Loucy (cell line): ENCODE results near the gene DDX31.

Source experiments
- H2AFZ ChIP-seq: fragments of 200-600 bp; sonication (generic); 2 replicates; pipeline ENCODE4 v1.6.0; 2016; ENCODE audit warnings: antibody characterized with exemption, mild to moderate bottlenecking, low read length, moderate library complexity
- H3F3A ChIP-seq: fragments of 200-600 bp; 2 replicates; pipeline ENCODE4 v1.6.0; 2016; ENCODE audit warnings: antibody characterized with exemption, low read depth, mild to moderate bottlenecking
- H3K27me3 ChIP-seq: fragments of 200-600 bp; sonication (generic); 2 replicates; pipeline ENCODE4 v1.6.1; 2014; ENCODE audit warnings: low read length, mild to moderate bottlenecking; ENCODE audit not compliant: insufficient read depth, poor library complexity, severe bottlenecking
- H3K36me3 ChIP-seq: fragments of 200-600 bp; sonication (generic); 2 replicates; pipeline ENCODE4 v1.6.1; 2016; ENCODE audit warnings: low read length; ENCODE audit not compliant: insufficient read depth
- H3K4me1 ChIP-seq: fragments of 200-600 bp; sonication (generic); 2 replicates; pipeline ENCODE4 v1.5.1; 2014; ENCODE audit warnings: low read length, mild to moderate bottlenecking; ENCODE audit not compliant: insufficient read depth, poor library complexity, severe bottlenecking
- H3K4me2 ChIP-seq: fragments of 200-600 bp; sonication (generic); 2 replicates; pipeline ENCODE4 v1.6.0; 2014; ENCODE audit warnings: antibody characterized with exemption, low read length, low read depth, mild to moderate bottlenecking; ENCODE audit not compliant: poor library complexity, severe bottlenecking
- H3K4me3 ChIP-seq: fragments of 200-600 bp; sonication (generic); 2 replicates; pipeline ENCODE4 v1.5.1; 2014; ENCODE audit warnings: low read length, mild to moderate bottlenecking, mixed read lengths; ENCODE audit not compliant: poor library complexity, severe bottlenecking
- H3K79me2 ChIP-seq: fragments of 200-600 bp; sonication (generic); 2 replicates; pipeline ENCODE4 v1.6.1; 2014; ENCODE audit warnings: low read length; ENCODE audit not compliant: insufficient read depth
- H3K9ac ChIP-seq: fragments of 200-600 bp; sonication (generic); 2 replicates; pipeline ENCODE4 v1.6.0; 2014; ENCODE audit warnings: mild to moderate bottlenecking, low read depth, low read length, moderate library complexity; ENCODE audit not compliant: poor library complexity, severe bottlenecking
- H3K9me2 ChIP-seq: fragments of 200-600 bp; sonication (generic); replicated peaks from 2 replicates; pipeline ENCODE4 v1.6.1; 2016; ENCODE audit warnings: low read depth, low read length, mixed read lengths
- H3K9me3 ChIP-seq: fragments of 200-600 bp; sonication (generic); 2 replicates; pipeline ENCODE4 v1.6.1; 2014; ENCODE audit warnings: mild to moderate bottlenecking, antibody characterized with exemption, low read length, low read depth; ENCODE audit not compliant: insufficient read depth
- H4K20me1 ChIP-seq: fragments of 200-600 bp; sonication (generic); 2 replicates; pipeline ENCODE4 v1.6.0; 2014; ENCODE audit warnings: antibody characterized with exemption, low read length, mild to moderate bottlenecking; ENCODE audit not compliant: insufficient read depth, poor library complexity, severe bottlenecking
- EZH2phosphoT487 ChIP-seq: fragments of 200-600 bp; IDR thresholded peaks from 2 replicates; pipeline ENCODE4 v1.6.1; 2018; ENCODE audit warnings: antibody characterized with exemption, mild to moderate bottlenecking, moderate library complexity, borderline replicate concordance
- TF ChIP-seq, protein P1 (sequence below): fragments of 200-600 bp; sonication (generic); conservative IDR thresholded peaks from 2 replicates; pipeline ENCODE4 v1.5.1; 2014; ENCODE audit warnings: mild to moderate bottlenecking, antibody characterized with exemption, low read length

DDX31 gene

DNA sequence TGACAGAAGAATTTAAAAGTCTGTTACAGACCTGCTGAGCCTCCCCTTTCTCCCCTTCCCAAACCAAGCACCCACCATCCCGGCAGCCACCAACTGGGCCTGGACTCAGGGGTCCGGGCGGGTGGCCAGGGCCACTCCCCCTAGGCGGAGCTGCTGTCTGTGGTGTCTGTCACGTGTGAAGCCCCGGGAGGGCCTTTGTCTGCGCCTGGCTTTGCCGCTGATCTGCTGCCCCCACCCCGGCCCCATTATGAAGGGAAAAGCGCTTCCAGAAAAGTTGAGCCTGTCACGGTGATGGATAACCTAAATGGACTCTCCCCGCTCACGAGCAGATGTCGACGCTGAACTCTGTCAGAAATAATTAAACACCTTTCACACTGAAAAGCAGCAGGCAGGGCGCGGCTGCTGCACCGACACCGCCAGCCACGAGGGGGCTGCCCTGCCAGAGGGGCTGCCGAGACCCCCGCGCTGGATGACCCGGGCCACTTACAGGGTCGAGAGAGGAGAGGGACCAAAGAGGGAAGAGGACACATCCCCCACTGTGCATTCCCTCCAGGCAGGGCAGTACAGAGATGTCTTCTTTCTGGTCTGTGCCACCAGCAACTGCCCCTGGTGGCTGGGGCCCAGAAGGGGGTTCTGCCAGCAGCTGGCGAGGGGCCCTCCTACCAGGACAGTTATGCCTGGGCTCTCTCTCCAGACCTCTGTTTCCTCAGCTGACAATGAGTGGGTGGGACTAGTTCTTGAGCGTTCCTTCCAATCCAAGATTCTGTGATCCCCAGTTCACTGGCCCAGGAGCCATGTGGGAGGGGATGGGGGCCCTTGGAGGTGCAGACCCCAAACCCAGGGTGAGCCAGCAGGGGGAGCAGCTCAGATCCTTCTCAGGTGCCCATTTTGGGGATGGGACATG lies 123.4 kb downstream of the DDX31 start:
- peaks cover 7% of the 10 kb centered on the region for H3K4me1 ChIP-seq
- peak overlapping the region; percentile 58 for H3K9ac ChIP-seq
- no peaks in the 10 kb centered on the region for H3K9me3 ChIP-seq
- TF ChIP-seq, protein P1, sequence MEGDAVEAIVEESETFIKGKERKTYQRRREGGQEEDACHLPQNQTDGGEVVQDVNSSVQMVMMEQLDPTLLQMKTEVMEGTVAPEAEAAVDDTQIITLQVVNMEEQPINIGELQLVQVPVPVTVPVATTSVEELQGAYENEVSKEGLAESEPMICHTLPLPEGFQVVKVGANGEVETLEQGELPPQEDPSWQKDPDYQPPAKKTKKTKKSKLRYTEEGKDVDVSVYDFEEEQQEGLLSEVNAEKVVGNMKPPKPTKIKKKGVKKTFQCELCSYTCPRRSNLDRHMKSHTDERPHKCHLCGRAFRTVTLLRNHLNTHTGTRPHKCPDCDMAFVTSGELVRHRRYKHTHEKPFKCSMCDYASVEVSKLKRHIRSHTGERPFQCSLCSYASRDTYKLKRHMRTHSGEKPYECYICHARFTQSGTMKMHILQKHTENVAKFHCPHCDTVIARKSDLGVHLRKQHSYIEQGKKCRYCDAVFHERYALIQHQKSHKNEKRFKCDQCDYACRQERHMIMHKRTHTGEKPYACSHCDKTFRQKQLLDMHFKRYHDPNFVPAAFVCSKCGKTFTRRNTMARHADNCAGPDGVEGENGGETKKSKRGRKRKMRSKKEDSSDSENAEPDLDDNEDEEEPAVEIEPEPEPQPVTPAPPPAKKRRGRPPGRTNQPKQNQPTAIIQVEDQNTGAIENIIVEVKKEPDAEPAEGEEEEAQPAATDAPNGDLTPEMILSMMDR, result peak; percentile 93
- TF ChIP-seq EZH2phosphoT487, result no peak
- no peaks in the 10 kb centered on the region for H3K9me2 ChIP-seq
- peak overlapping the region; percentile 94 for H2AFZ ChIP-seq
- no peaks in the 10 kb centered on the region for H3K27me3 ChIP-seq
- no peaks in the 10 kb centered on the region for H3F3A ChIP-seq
- H3K79me2 ChIP-seq, result no peaks in the 10 kb centered on the region
- no peaks in the 10 kb centered on the region for H4K20me1 ChIP-seq
- peak overlapping the region; percentile 70 for H3K4me3 ChIP-seq
- H3K4me2 ChIP-seq, result peak overlapping the region; percentile 88
- H3K36me3 ChIP-seq, result no peaks in the 10 kb centered on the region

DNA sequence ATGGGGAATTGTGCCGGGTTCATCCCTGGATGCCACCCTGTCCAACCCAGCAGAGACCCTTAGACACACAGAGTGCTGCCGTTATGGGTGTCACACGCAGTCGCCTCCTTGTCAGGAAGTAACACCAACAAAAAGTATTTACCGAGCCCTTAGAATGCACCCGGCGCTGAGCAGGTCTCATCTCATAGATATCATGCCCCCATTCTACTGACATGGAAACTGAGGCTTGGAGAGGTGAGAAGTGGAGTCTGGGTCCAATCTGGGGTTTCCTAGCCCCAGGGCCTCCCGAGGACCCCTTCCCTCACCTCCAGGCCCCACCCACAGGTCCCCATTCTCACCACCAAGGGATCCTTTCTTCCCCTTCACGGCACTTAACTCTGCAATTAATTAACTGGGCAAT lies 124.2 kb downstream of the DDX31 start:
- Histone ChIP-seq H3K4me1 (peaks cover 7% of the 10 kb centered on the region), H3F3A (no peaks in the 10 kb centered on the region), H3K4me3 (no peak overlapping the region), H4K20me1 (no peaks in the 10 kb centered on the region), H3K9ac (no peak overlapping the region), H3K36me3 (no peaks in the 10 kb centered on the region), H3K27me3 (no peaks in the 10 kb centered on the region), H3K9me2 (no peaks in the 10 kb centered on the region), H2AFZ (peak overlapping the region; percentile 94; the same call in 1 of the 2 replicates), H3K79me2 (no peaks in the 10 kb centered on the region), H3K9me3 (no peaks in the 10 kb centered on the region), H3K4me2 (peak overlapping the region; percentile 88)
- TF ChIP-seq, protein P1, result no peak
- no peak for TF ChIP-seq EZH2phosphoT487

DNA sequence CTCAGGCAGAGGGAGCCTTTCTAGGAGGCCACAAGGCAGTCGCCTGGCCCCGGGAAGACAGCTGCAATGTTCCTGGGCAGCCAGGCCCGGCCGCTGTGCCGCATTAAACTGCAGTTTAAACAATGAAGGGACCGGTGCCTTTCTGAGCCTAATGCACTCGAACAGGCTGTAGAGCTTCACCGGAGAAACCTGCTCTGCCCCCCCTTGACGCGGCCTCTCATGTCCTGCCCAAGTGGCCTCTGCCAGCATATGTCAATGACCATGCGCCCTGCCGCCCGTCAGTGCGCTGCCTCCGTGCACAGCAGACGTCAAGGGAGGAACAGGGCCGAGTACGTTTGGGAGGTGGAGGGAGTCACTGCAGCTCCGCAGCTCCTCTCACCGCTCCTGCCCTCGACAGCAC lies 125.8 kb downstream of the DDX31 start:
- Histone ChIP-seq H3K36me3 (no peaks in the 10 kb centered on the region), H4K20me1 (no peaks in the 10 kb centered on the region), H2AFZ (no peak overlapping the region), H3K9me3 (no peaks in the 10 kb centered on the region), H3K27me3 (no peaks in the 10 kb centered on the region), H3K4me2 (no peak overlapping the region), H3K79me2 (no peaks in the 10 kb centered on the region), H3K9ac (no peak overlapping the region), H3K4me1 (peaks cover 7% of the 10 kb centered on the region), H3F3A (no peaks in the 10 kb centered on the region), H3K4me3 (no peak overlapping the region), H3K9me2 (no peaks in the 10 kb centered on the region)
- TF ChIP-seq EZH2phosphoT487, result no peak
- TF ChIP-seq, protein P1, result no peak
